CD4-positive, alpha-beta T cell treated with Interferon alpha-2 for 1 hour (primary cell): ENCODE results near the gene METRN.

Source experiments
- DNase-seq, 2 donors: peaks; one replicate each; pipeline ENCODE4 v3.0.0-alpha.2; 2020 to 2022

METRN gene

DNA sequence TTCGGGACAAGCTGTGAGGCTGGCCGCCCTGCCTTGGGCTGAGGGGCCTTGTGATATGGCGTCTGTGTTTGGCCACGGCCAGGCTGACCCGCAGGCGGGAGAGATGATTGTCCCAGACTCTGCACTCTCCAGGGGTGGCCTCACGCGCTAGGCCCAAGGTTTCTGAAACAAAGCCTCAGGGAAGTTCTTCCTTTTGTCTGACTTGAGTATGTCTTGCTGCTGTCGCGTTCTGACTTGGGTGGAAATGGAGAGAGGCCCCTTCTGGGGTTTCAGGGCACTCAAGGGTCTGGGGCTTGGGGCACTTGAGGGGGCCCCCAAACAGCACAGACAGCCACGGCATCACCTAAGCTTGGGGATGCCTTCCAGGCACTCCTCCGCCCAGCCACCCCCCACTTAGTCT lies 3.8 kb upstream of the METRN start:
- no peak for DNase-seq

DNA sequence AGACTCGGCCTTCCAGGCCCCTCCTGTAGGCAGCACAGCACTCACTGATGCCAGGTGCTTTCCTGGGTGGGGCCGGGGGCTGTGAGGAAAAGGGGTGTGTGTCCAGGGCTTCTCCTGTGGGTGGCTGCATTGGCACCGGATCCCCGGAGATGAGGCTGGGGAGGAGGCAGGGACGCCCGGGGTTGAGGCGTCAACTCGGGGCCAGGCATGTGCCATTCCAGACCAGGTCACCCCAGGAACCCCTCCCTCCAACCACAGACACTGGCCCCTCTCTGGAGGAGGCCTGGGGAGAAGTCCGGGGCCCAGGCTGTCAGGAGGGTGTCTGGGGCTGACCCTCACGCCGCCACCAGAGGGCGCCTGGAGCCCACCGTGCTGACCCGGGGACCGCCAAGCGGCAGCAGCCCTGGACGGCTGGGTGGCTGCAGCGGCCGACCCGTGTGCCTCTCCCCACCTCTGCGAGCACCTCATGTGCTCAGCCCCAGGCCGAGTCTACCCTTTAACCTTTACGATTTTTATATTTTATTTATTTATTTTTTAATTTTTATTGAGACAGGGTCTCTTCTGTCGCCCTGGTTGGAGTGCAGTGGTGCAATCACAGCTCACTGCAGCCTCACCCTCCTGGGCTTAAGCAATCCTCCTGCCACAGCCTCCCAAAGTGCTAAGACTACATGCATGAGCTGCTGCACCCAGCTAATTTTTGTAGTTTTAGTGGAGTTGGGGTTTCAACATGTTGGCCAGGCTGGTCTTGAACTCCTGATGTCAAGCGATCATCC lies 3.2 kb upstream of the METRN start:
- peak; percentile 76 to 81 for DNase-seq

DNA sequence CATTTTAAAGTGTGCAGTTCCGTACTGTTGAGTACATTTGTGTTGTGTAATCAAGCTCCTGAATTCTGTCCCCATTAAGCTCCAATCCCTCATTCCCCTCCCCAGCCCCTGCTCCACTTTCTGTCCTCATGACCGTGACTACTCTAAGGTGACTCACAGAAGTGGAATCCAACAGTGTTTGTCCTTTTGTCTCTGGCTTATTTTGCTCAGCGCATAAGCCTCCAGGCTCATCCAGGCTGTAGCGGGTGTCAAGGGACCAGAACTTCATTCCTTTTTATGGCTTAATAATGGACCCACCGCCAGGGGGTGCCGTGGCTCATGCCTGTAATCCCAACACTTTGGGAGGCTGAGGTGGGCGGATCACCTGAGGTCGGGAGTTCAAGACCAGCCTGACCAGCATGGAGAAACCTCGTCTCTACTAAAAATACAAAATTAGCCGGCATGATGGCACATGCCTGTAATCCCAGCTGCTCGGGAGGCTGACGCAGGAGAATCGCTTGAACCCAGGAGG lies 2.1 kb upstream of the METRN start:
- peak; percentile 30 to 61 for DNase-seq

DNA sequence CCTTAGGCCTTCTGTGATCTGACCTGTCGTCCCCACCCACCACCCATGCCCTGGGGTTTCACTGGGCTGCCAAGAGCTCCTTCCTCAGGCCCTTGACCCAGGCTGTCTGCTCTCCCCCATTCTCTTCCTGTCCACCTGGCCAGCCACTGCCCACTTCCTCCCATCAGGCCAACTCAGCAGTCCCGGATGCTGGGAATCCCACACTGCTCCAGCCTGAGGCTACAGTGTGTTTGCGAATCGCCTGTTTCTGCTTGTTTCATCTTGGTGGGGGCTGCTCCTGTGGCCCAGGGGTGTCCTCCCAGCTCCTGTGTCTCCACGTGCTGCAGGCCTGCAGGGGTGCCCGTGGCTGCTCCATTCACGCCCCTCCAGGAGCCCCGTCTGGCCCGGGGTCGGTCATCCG lies 839 bp upstream of the METRN start:
- DNase-seq: no peak

DNA sequence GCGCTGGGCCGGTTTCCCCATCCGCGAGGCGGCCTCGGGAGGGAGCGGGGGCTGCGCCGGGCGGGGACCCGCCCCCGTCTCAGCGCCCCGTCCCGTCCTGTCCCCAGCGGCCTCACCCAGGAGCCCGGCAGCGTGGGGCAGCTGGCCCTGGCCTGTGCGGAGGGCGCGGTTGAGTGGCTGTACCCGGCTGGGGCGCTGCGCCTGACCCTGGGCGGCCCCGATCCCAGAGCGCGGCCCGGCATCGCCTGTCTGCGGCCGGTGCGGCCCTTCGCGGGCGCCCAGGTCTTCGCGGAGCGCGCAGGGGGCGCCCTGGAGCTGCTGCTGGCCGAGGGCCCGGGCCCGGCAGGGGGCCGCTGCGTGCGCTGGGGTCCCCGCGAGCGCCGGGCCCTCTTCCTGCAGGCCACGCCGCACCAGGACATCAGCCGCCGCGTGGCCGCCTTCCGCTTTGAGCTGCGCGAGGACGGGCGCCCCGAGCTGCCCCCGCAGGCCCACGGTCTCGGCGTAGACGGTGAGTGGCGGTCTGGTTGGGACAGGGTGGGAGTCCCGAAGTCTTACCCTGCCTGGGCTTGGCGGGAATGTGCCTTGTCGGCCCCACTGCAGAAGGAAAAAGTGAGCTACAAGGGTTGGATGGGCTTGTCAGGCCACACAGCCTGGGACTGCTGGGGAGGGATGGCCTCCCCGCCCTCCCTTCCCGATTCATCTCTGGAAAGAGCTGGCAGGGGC lies 720 bp downstream of the METRN start:
- DNase-seq: no peak

- no peak for DNase-seq
These were observed 1.3 kb downstream of the METRN start for GRCh38 chr16:716200-716568.

DNA sequence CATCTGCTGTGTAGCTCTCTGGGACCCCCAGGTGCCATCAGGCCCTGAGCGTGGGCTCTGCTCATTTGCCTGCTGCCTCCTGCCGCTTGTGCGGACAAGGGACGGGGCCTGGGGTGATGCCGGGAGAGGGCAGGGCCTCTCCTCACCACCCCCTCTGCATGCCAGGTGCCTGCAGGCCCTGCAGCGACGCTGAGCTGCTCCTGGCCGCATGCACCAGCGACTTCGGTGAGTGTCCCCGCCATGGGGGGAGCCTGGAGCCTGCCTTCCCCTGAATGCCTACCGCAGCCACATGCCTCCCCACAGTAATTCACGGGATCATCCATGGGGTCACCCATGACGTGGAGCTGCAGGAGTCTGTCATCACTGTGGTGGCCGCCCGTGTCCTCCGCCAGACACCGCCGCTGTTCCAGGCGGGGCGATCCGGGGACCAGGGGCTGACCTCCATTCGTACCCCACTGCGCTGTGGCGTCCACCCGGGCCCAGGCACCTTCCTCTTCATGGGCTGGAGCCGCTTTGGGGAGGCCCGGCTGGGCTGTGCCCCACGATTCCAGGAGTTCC lies 1.9 kb downstream of the METRN start:
- DNase-seq: no peak

- DNase-seq: no peak
These were observed 2.7 kb downstream of the METRN start for GRCh38 chr16:717450-718245.

DNA sequence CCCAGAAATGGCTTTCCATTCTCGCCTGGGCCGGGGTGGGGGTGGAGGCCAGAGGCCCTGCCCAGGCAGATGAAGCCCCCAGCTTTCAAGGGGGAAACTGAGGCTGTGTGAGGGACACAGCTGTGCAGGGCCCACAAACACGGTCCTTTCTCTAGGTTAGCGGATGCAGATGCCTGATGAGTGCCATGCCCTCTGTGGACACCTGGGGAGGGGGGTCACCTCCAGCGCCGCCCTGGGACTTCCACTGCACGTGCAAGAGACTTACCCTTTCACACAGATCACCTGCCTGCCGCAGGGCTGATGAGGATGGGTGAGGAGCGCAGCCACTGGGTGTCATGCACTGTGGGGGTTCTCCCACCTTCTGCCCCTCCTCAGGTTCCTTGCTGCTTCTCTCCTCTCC lies 3.5 kb downstream of the METRN start:
- DNase-seq: no peak

- DNase-seq: no peak
These were observed 4.0 kb downstream of the METRN start for GRCh38 chr16:718922-719321.

GRCh38 chr16:719815-720446 lies 5.0 kb downstream of the METRN start:
- DNase-seq: no peak

DNA sequence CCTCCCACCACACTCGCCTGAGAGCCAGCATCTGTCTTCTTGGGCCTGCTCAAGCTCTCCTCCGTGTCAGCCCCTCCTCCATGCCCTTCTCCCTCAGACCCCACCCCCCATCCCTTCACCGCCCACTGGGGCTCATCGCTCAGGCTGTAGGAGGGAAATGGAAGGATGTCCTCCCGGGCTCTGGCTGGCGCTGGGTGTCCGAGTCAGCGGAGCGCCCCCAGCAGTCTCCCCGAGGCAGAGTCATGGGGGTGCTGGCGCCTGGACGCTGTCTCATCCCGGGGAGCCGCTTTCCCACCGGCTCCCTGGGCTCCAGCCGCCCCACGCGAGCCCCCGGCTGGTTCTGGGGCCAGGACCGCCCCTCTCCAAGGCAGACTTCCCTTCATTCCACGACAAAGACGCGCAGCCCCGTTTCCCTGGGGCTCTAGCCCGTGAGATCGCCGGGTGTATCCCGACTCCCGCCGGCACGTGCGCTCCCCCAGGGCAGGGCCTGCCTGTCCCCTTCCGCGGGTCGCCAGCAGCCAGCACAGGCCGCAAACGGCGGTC lies 5.6 kb downstream of the METRN start:
- peak in 1 of 2 donors; percentile 46 for DNase-seq

GRCh38 chr16:720990-721764 lies 6.3 kb downstream of the METRN start, which contains the start of gene ANTKMT:
TSS of gene ANTKMT (plus strand) at chr16:721146. CDS start at chr16:721275, 129 bp downstream.
- DNase-seq: peak; percentile 79 to 84

GRCh38 chr16:721765-722540 lies 7.0 kb downstream of the METRN start:
- DNase-seq: peak in 1 of 2 donors; percentile 45

DNA sequence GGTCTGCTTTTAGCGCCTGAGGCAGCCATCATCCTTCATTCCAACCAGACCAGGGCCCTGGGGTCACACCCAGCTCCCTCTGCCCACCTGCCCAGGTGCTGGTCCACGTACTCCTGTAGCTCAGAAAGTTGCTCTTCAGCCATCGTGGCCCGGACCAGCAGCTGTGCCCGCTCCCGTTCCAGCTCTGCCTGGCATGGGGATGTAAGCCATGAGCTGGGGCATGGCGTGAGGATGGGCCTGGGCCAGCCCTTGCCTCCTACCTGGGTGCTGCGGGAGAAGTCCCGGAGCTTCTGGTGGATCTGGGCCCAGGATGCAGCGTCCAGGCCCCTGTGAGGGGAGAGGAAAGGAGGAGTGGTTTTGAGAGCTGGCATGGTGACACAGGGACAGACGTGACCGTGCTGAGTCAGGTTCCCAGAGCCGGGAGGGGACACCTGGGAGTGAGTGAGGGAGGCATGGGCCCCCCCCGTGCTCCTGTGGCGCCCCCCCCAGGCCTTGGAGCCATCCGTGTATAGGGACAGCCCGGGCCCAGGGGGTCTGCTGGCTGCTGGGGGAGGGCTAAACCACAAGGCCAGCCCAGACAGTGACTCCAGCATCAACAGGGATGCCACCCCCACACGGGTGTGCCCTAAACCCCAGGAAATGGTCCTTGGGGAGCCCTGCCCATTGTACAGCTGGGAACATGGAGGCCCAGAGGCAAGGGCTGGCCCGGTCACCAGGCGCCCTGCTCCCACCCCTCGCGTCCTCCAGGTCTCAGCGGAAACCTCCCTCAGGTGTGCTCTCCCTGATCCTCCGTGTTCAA lies 8.1 kb downstream of the METRN start:
- DNase-seq: no peak

DNA sequence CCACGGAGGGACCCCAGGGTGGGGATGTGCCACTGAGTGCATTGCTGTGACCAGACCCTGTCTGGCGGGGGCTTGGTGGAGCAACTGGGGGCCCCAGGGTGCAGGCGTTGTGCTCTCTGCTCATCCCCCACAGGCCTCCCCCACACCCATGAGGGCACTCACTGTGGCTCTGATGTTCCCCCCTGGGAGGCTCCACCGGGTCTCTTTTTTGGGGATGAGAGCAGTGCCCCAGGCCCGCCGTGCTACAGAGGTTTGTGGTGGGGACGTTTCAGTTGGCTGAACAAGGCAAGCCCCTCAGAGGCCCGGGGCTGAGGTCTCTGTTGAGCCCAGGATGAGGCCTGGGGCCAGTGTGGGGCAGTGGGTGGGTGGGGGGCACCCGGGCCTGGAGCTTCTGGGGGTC lies 8.8 kb downstream of the METRN start:
- no peak for DNase-seq

- no peak for DNase-seq
These were observed 9.5 kb downstream of the METRN start for GRCh38 chr16:724188-725040.

GRCh38 chr16:725041-725376 lies 10.1 kb downstream of the METRN start:
- no peak for DNase-seq
